Choroid plexus epithelial cell (primary cell): ENCODE results near the gene RTRAF.

Source experiments
- DNase-seq: peaks from one replicate; pipeline ENCODE4 v3.0.0-alpha.2; 2010; ENCODE audit warnings: low read depth
- H3K4me3 ChIP-seq: 2 replicates; pipeline ENCODE4 v1.5.1; 2011; ENCODE audit warnings: low read depth, mild to moderate bottlenecking, control low read depth, low read length, moderate library complexity
- CTCF ChIP-seq: conservative IDR thresholded peaks from 2 replicates; pipeline ENCODE4 v1.5.1; 2011; ENCODE audit warnings: low read depth, mild to moderate bottlenecking, control low read depth, inconsistent platforms, low read length, moderate library complexity

RTRAF gene

GRCh38 chr14:51972566-51972965, 16.8 kb upstream of the RTRAF start:
- no peak for TF ChIP-seq CTCF
- no peak for DNase-seq
- H3K4me3 ChIP-seq: no peak overlapping the region

GRCh38 chr14:51977075-51977474, 12.3 kb upstream of the RTRAF start:
- DNase-seq: no peak
- no peak overlapping the region for H3K4me3 ChIP-seq
- TF ChIP-seq CTCF: no peak

GRCh38 chr14:51978681-51979085, 10.7 kb upstream of the RTRAF start:
- no peak overlapping the region for H3K4me3 ChIP-seq
- no peak for TF ChIP-seq CTCF
- no peak for DNase-seq

GRCh38 chr14:51979088-51979709, 10.1 kb upstream of the RTRAF start:
- peak; percentile 95 for TF ChIP-seq CTCF
- no peak overlapping the region for H3K4me3 ChIP-seq
- peak; percentile 90 for DNase-seq

GRCh38 chr14:51981218-51981854, 8.0 kb upstream of the RTRAF start:
- DNase-seq: no peak
- H3K4me3 ChIP-seq: no peak overlapping the region

GRCh38 chr14:51988221-51988620, 1.1 kb upstream of the RTRAF start:
- no peak for DNase-seq
- no peak overlapping the region for H3K4me3 ChIP-seq
- TF ChIP-seq CTCF: no peak

More at GRCh38 chr14:51981218-51981854, 8.0 kb upstream of the RTRAF start:
- no peak for TF ChIP-seq CTCF

GRCh38 chr14:51990488-51990887, 1.1 kb downstream of the RTRAF start:
- peak overlapping the region; percentile 97 for H3K4me3 ChIP-seq
- DNase-seq: no peak
- no peak for TF ChIP-seq CTCF
